Measurements from ENCODE around the gene IARS2. TPM values are rescaled to one million over a fixed set of nuclear protein-coding genes. Genes with fewer than 3 reads are reported as not detected.

The IARS2 gene
- polyA plus RNA-seq, 1 donor from 2014 or later, result 59.2 TPM

- H3K9me2 ChIP-seq (ENCODE audit: insufficient read depth, low read length), result no peaks in the 10 kb centered on the region
- peaks cover 7% of the 10 kb centered on the region for H3K36me3 ChIP-seq (ENCODE audit: insufficient read depth, low read length)
- H3F3A ChIP-seq (ENCODE audit: insufficient read depth, low read length, poor library complexity, severe bottlenecking), result no peaks in the 10 kb centered on the region
- H3K4me3 ChIP-seq (ENCODE audit: low read length), result no peak overlapping the region
- H3K27me3 ChIP-seq (ENCODE audit: insufficient read depth, low read depth, low read length), result no peaks in the 10 kb centered on the region
- H3K9ac ChIP-seq (ENCODE audit: low read length), result no peak overlapping the region
- H3K27ac ChIP-seq (ENCODE audit: low read length), result no peak overlapping the region
- H3K9me3 ChIP-seq (ENCODE audit: low read length), result no peaks in the 10 kb centered on the region
- TF ChIP-seq RAD21 (conservative IDR thresholded peaks at IDR 0.05) (no peak), SMC3 (conservative IDR thresholded peaks at IDR 0.05; ENCODE audit: poor library complexity) (no peak), EZH2 (IDR thresholded peaks at IDR 0.05; ENCODE audit: borderline replicate concordance, insufficient read depth, low read length, poor library complexity, severe bottlenecking) (no peak), POLR2AphosphoS5 (IDR thresholded peaks at IDR 0.05) (no peak), MXI1 (conservative IDR thresholded peaks at IDR 0.05; ENCODE audit: poor library complexity, severe bottlenecking) (no peak), TAF1 (IDR thresholded peaks at IDR 0.05; ENCODE audit: low read depth) (no peak), EP300 (conservative IDR thresholded peaks at IDR 0.05; ENCODE audit: poor library complexity, severe bottlenecking) (no peak)
- TF ChIP-seq, protein P1, sequence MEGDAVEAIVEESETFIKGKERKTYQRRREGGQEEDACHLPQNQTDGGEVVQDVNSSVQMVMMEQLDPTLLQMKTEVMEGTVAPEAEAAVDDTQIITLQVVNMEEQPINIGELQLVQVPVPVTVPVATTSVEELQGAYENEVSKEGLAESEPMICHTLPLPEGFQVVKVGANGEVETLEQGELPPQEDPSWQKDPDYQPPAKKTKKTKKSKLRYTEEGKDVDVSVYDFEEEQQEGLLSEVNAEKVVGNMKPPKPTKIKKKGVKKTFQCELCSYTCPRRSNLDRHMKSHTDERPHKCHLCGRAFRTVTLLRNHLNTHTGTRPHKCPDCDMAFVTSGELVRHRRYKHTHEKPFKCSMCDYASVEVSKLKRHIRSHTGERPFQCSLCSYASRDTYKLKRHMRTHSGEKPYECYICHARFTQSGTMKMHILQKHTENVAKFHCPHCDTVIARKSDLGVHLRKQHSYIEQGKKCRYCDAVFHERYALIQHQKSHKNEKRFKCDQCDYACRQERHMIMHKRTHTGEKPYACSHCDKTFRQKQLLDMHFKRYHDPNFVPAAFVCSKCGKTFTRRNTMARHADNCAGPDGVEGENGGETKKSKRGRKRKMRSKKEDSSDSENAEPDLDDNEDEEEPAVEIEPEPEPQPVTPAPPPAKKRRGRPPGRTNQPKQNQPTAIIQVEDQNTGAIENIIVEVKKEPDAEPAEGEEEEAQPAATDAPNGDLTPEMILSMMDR (IDR thresholded peaks at IDR 0.05; ENCODE audit: poor library complexity, severe bottlenecking), result no peak
- TF ChIP-seq, protein P2, sequence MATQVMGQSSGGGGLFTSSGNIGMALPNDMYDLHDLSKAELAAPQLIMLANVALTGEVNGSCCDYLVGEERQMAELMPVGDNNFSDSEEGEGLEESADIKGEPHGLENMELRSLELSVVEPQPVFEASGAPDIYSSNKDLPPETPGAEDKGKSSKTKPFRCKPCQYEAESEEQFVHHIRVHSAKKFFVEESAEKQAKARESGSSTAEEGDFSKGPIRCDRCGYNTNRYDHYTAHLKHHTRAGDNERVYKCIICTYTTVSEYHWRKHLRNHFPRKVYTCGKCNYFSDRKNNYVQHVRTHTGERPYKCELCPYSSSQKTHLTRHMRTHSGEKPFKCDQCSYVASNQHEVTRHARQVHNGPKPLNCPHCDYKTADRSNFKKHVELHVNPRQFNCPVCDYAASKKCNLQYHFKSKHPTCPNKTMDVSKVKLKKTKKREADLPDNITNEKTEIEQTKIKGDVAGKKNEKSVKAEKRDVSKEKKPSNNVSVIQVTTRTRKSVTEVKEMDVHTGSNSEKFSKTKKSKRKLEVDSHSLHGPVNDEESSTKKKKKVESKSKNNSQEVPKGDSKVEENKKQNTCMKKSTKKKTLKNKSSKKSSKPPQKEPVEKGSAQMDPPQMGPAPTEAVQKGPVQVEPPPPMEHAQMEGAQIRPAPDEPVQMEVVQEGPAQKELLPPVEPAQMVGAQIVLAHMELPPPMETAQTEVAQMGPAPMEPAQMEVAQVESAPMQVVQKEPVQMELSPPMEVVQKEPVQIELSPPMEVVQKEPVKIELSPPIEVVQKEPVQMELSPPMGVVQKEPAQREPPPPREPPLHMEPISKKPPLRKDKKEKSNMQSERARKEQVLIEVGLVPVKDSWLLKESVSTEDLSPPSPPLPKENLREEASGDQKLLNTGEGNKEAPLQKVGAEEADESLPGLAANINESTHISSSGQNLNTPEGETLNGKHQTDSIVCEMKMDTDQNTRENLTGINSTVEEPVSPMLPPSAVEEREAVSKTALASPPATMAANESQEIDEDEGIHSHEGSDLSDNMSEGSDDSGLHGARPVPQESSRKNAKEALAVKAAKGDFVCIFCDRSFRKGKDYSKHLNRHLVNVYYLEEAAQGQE (IDR thresholded peaks at IDR 0.05; ENCODE audit: borderline replicate concordance), result no peak
- H3K4me2 ChIP-seq (ENCODE audit: low read length), result no peak overlapping the region
- H4K20me1 ChIP-seq (ENCODE audit: insufficient read depth), result no peaks in the 10 kb centered on the region
- H2AFZ ChIP-seq (ENCODE audit: low read depth, low read length), result no peak overlapping the region
- H3K79me2 ChIP-seq (replicated peaks; ENCODE audit: insufficient read depth, low read length), result no peaks in the 10 kb centered on the region
Measured at GRCh38 chr1:220153147-220153546, 59.2 kb downstream of the IARS2 start.

DNA sequence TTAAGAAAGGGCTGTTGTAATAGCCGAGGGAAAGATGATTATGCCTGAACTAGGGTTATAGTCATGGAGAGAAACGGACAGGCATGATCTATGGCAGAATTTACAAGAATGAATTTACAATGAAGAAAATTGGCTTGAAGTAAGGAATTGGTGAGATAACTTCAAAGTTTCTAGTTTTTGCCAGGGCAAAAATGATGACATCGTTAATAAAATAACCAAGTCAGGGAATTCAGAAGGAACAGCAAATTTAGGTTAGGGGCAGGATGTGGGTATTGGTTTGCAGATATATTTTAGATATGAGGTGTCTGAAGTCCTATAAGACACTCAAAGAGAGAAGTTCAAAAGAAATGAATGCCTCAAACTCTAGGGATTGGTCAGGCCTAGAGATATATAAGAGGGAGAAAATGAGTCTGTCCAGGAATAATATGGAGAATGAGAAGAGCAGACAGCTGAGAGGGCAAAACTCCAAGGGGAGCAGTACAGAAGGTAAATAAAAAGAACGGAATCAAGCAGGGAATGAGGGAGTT lies 62.8 kb downstream of the IARS2 start:
- no peaks in the 10 kb centered on the region for H3K79me2 ChIP-seq (replicated peaks; ENCODE audit: insufficient read depth, low read length)
- no peak overlapping the region for H3K27ac ChIP-seq (ENCODE audit: low read length)
- no peak overlapping the region for H3K4me3 ChIP-seq (ENCODE audit: low read length)
- H4K20me1 ChIP-seq (ENCODE audit: insufficient read depth), result no peaks in the 10 kb centered on the region
- no peaks in the 10 kb centered on the region for H3F3A ChIP-seq (ENCODE audit: insufficient read depth, low read length, poor library complexity, severe bottlenecking)
- no peaks in the 10 kb centered on the region for H3K27me3 ChIP-seq (ENCODE audit: insufficient read depth, low read depth, low read length)
- no peaks in the 10 kb centered on the region for H3K9me3 ChIP-seq (ENCODE audit: low read length)
- H3K36me3 ChIP-seq (ENCODE audit: insufficient read depth, low read length), result peaks cover 8% of the 10 kb centered on the region
- no peaks in the 10 kb centered on the region for H3K9me2 ChIP-seq (ENCODE audit: insufficient read depth, low read length)
- no peak overlapping the region for H3K4me2 ChIP-seq (ENCODE audit: low read length)
- H3K9ac ChIP-seq (ENCODE audit: low read length), result no peak overlapping the region
- H2AFZ ChIP-seq (ENCODE audit: low read depth, low read length), result no peak overlapping the region
- TF ChIP-seq MXI1 (conservative IDR thresholded peaks at IDR 0.05; ENCODE audit: poor library complexity, severe bottlenecking) (no peak), RAD21 (conservative IDR thresholded peaks at IDR 0.05) (no peak), SMC3 (conservative IDR thresholded peaks at IDR 0.05; ENCODE audit: poor library complexity) (no peak), TAF1 (IDR thresholded peaks at IDR 0.05; ENCODE audit: low read depth) (no peak), POLR2AphosphoS5 (IDR thresholded peaks at IDR 0.05) (no peak), EZH2 (IDR thresholded peaks at IDR 0.05; ENCODE audit: borderline replicate concordance, insufficient read depth, low read length, poor library complexity, severe bottlenecking) (no peak), EP300 (conservative IDR thresholded peaks at IDR 0.05; ENCODE audit: poor library complexity, severe bottlenecking) (no peak)
- TF ChIP-seq, protein P1 (IDR thresholded peaks at IDR 0.05; ENCODE audit: poor library complexity, severe bottlenecking), result no peak
- TF ChIP-seq, protein P2 (IDR thresholded peaks at IDR 0.05; ENCODE audit: borderline replicate concordance), result no peak
